Thoracic aorta (tissue), 2 donors: ENCODE measurements around the gene TRMT44. TPM values are rescaled to one million over a fixed set of nuclear protein-coding genes. Genes with fewer than 3 reads are reported as not detected.
A peak's percentile ranks its signal among the peaks of the same experiment; 100 is the strongest.

Experiments used
- ATAC-seq: fragments of 150-250 bp; one replicate; pipeline ENCODE4 v1.8.0; 2017; ENCODE audit warnings: low read depth; ENCODE audit not compliant: insufficient number of reproducible peaks, low FRiP score
- DNase-seq: peaks from one replicate; pipeline ENCODE4 v3.0.0-alpha.2; 2020; ENCODE audit warnings: low spot score
- H3K27ac ChIP-seq, 2 donors: fragments of 200-600 bp; sonication (generic); 1 replicate in 1 of 2; 2 replicates in 1 of 2; pipeline ENCODE4 v1.5.1; 2016; ENCODE audit warnings: mild to moderate bottlenecking in 2 of 2, moderate library complexity in 2 of 2
- H3K27me3 ChIP-seq: fragments of 200-600 bp; sonication (generic); replicated peaks from 2 replicates; pipeline ENCODE4 v1.6.0; 2016; ENCODE audit warnings: mild to moderate bottlenecking; ENCODE audit not compliant: insufficient read depth
- H3K36me3 ChIP-seq: fragments of 200-600 bp; sonication (generic); one replicate; pipeline ENCODE4 v1.5.1; 2016
- H3K4me1 ChIP-seq, 2 donors: fragments of 200-600 bp; sonication (generic); 1 replicate in 1 of 2; 2 replicates in 1 of 2; pipeline versions ENCODE4 v1.5.1 to v1.6.0; 2016; ENCODE audit warnings: low read depth in 2 of 2, mild to moderate bottlenecking in 1 of 2; ENCODE audit not compliant: control insufficient read depth in 1 of 2
- H3K4me3 ChIP-seq: fragments of 200-600 bp; sonication (generic); 2 replicates; pipeline ENCODE4 v1.5.1; 2016; ENCODE audit warnings: mild to moderate bottlenecking
- H3K9me3 ChIP-seq: fragments of 200-600 bp; sonication (generic); 2 replicates; pipeline ENCODE4 v1.5.1; 2016
- CTCF ChIP-seq: fragments of 200-600 bp; sonication (generic); IDR thresholded peaks from one replicate; pipeline ENCODE4 v1.5.1; 2019; ENCODE audit warnings: antibody characterized with exemption
- total RNA-seq, 2 donors: library from RNA; depleted of rRNA; stranded (reverse); fragments of >200 nt; gene quantifications; one replicate each; pipeline versions ENCODE4 v1.1.0 to v1.2.3, GENCODE V29; 2016

TRMT44 gene
- total RNA-seq, 2 donors from 2014 or later = 19.8 to 30.5 TPM

- Histone ChIP-seq H3K4me1 (peaks cover 29 to 56% of the 10 kb centered on the region in 2 donors), H3K4me3 (peak overlapping the region; percentile 59), H3K27me3 (no peaks in the 10 kb centered on the region), H3K36me3 (no peaks in the 10 kb centered on the region), H3K9me3 (no peaks in the 10 kb centered on the region), H3K27ac (peak overlapping the region; percentile 52 to 83)
- no peak for TF ChIP-seq CTCF
- no peak for ATAC-seq
- no peak for DNase-seq
Observed at GRCh38 chr4:8507196-8507570, 66.6 kb downstream of the TRMT44 start.

GRCh38 chr4:8507624-8508023 is 67.0 kb downstream of the TRMT44 start:
- peak overlapping the region; percentile 52 to 83 for H3K27ac ChIP-seq
- peaks cover 29 to 52% of the 10 kb centered on the region in 2 donors for H3K4me1 ChIP-seq
- ATAC-seq = no peak
- TF ChIP-seq CTCF = no peak
- no peaks in the 10 kb centered on the region for H3K36me3 ChIP-seq
- DNase-seq = no peak
- H3K9me3 ChIP-seq = no peaks in the 10 kb centered on the region
- no peak overlapping the region for H3K4me3 ChIP-seq
- H3K27me3 ChIP-seq = no peaks in the 10 kb centered on the region

- no peak for ATAC-seq
- Histone ChIP-seq H3K36me3 (no peaks in the 10 kb centered on the region), H3K4me1 (peaks cover 26 to 46% of the 10 kb centered on the region in 2 donors), H3K27me3 (no peaks in the 10 kb centered on the region), H3K4me3 (no peak overlapping the region), H3K9me3 (no peaks in the 10 kb centered on the region), H3K27ac (peak overlapping the region in 1 of 2 donors; percentile 83)
- no peak for DNase-seq
- no peak for TF ChIP-seq CTCF
Observed at GRCh38 chr4:8508266-8508665, 67.7 kb downstream of the TRMT44 start.

GRCh38 chr4:8508740-8509139 is 68.2 kb downstream of the TRMT44 start:
- Histone ChIP-seq H3K4me1 (peaks cover 22 to 41% of the 10 kb centered on the region in 2 donors), H3K4me3 (no peak overlapping the region), H3K27me3 (no peaks in the 10 kb centered on the region), H3K36me3 (no peaks in the 10 kb centered on the region), H3K9me3 (no peaks in the 10 kb centered on the region), H3K27ac (no peak overlapping the region)
- no peak for ATAC-seq
- TF ChIP-seq CTCF = no peak
- DNase-seq = no peak

- Histone ChIP-seq H3K9me3 (no peaks in the 10 kb centered on the region), H3K27me3 (no peaks in the 10 kb centered on the region), H3K4me3 (no peak overlapping the region), H3K36me3 (no peaks in the 10 kb centered on the region), H3K4me1 (peaks cover 15 to 34% of the 10 kb centered on the region in 2 donors), H3K27ac (no peak overlapping the region)
- no peak for DNase-seq
- no peak for ATAC-seq
- TF ChIP-seq CTCF = no peak
Observed at GRCh38 chr4:8509311-8509950, 68.9 kb downstream of the TRMT44 start.
